Thoracic aorta (tissue), 2 donors: ENCODE measurements around the gene METTL23. TPM values are rescaled to one million over a fixed set of nuclear protein-coding genes. Genes with fewer than 3 reads are reported as not detected.
A peak's percentile ranks its signal among the peaks of the same experiment; 100 is the strongest.

Experiments
- ATAC-seq: fragments of 150-250 bp; one replicate; pipeline ENCODE4 v1.8.0; 2017; ENCODE audit warnings: low read depth; ENCODE audit not compliant: insufficient number of reproducible peaks, low FRiP score
- DNase-seq: peaks from one replicate; pipeline ENCODE4 v3.0.0-alpha.2; 2020; ENCODE audit warnings: low spot score
- H3K27ac ChIP-seq, 2 donors: fragments of 200-600 bp; sonication (generic); 1 replicate in 1 of 2; 2 replicates in 1 of 2; pipeline ENCODE4 v1.5.1; 2016; ENCODE audit warnings: mild to moderate bottlenecking in 2 of 2, moderate library complexity in 2 of 2
- H3K27me3 ChIP-seq: fragments of 200-600 bp; sonication (generic); replicated peaks from 2 replicates; pipeline ENCODE4 v1.6.0; 2016; ENCODE audit warnings: mild to moderate bottlenecking; ENCODE audit not compliant: insufficient read depth
- H3K36me3 ChIP-seq: fragments of 200-600 bp; sonication (generic); one replicate; pipeline ENCODE4 v1.5.1; 2016
- H3K4me1 ChIP-seq, 2 donors: fragments of 200-600 bp; sonication (generic); 1 replicate in 1 of 2; 2 replicates in 1 of 2; pipeline versions ENCODE4 v1.5.1 to v1.6.0; 2016; ENCODE audit warnings: low read depth in 2 of 2, mild to moderate bottlenecking in 1 of 2; ENCODE audit not compliant: control insufficient read depth in 1 of 2
- H3K4me3 ChIP-seq: fragments of 200-600 bp; sonication (generic); 2 replicates; pipeline ENCODE4 v1.5.1; 2016; ENCODE audit warnings: mild to moderate bottlenecking
- H3K9me3 ChIP-seq: fragments of 200-600 bp; sonication (generic); 2 replicates; pipeline ENCODE4 v1.5.1; 2016
- total RNA-seq, 2 donors: library from RNA; depleted of rRNA; stranded (reverse); fragments of >200 nt; gene quantifications; one replicate each; pipeline versions ENCODE4 v1.1.0 to v1.2.3, GENCODE V29; 2016
- TF ChIP-seq, protein P1 (sequence below): fragments of 200-600 bp; sonication (generic); IDR thresholded peaks from one replicate; pipeline ENCODE4 v1.5.1; 2019; ENCODE audit warnings: antibody characterized with exemption

The METTL23 gene
- total RNA-seq, 2 donors from 2014 or later = 12.1 to 42.5 TPM

GRCh38 chr17:76688165-76688622, 38.4 kb upstream of the METTL23 start:
- peak overlapping the region; percentile 93 to 95 for H3K27ac ChIP-seq
- peaks cover 22% of the 10 kb centered on the region for H3K36me3 ChIP-seq
- no peak for DNase-seq
- peak; percentile 10 for ATAC-seq
- H3K27me3 ChIP-seq = no peaks in the 10 kb centered on the region
- H3K4me3 ChIP-seq = peak overlapping the region; percentile 56
- peaks cover 28 to 54% of the 10 kb centered on the region in 2 donors for H3K4me1 ChIP-seq
- H3K9me3 ChIP-seq = no peaks in the 10 kb centered on the region
- TF ChIP-seq, protein P1, sequence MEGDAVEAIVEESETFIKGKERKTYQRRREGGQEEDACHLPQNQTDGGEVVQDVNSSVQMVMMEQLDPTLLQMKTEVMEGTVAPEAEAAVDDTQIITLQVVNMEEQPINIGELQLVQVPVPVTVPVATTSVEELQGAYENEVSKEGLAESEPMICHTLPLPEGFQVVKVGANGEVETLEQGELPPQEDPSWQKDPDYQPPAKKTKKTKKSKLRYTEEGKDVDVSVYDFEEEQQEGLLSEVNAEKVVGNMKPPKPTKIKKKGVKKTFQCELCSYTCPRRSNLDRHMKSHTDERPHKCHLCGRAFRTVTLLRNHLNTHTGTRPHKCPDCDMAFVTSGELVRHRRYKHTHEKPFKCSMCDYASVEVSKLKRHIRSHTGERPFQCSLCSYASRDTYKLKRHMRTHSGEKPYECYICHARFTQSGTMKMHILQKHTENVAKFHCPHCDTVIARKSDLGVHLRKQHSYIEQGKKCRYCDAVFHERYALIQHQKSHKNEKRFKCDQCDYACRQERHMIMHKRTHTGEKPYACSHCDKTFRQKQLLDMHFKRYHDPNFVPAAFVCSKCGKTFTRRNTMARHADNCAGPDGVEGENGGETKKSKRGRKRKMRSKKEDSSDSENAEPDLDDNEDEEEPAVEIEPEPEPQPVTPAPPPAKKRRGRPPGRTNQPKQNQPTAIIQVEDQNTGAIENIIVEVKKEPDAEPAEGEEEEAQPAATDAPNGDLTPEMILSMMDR = no peak

DNA sequence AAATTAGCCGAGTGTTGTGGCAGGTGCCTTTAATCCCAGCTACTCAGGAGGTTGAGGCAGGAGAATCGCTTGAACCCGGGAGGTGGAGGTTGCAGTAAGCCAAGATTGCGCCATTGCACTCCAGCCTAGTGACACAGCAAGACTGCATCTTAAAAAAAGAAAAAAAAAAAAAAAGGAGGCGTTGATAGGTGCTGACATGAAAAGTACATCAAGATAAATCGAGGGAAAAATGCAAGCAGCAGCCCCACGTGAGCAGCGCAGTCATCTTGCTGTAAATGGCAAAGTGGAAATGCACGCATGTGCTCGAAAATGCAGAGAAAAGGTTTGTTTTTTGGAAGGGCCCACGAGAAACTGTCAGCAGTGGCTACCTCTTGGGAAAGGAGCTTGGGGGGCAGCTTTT, 36.8 kb upstream of the METTL23 start:
- Histone ChIP-seq H3K27me3 (no peaks in the 10 kb centered on the region), H3K36me3 (peaks cover 12% of the 10 kb centered on the region), H3K27ac (no peak overlapping the region), H3K4me1 (peaks cover 33 to 69% of the 10 kb centered on the region in 2 donors), H3K9me3 (no peaks in the 10 kb centered on the region), H3K4me3 (no peak overlapping the region)
- DNase-seq (no peak), ATAC-seq (no peak)
- TF ChIP-seq, protein P1 = no peak

DNA sequence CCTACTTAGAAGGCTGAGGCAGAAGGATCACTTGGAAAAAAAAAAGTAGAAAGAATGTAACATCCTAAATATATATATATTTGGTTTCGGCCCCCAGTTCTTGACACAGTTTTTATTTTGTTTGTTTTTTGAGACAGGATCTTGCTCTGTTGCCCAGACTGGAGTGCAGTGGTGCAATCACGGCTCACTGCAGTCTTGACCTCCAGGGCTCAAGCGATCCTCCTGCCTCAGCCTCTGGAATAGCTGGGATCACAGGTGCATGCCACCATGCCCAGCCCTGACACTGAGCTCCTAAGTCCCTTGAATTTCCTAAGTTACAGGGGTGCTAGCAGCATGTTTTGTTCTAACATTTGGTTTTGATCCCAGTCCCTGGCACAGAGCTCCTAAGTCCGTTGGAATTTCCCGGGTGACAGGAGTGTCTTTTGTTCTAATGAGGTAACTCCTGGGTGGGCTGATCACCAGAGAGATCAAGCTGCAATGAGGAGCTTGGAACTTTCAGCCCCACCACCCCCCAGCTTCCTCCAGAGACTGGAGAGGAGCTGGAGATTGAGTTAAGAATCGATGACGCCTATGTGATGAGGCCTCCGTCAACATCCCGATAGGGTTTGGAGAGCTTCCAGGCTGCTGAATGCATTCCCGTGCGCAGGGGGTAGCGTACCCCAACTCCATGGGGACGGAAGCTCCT, 35.9 kb upstream of the METTL23 start:
- TF ChIP-seq, protein P1 = no peak
- ATAC-seq (no peak), DNase-seq (no peak)
- peaks cover 34 to 78% of the 10 kb centered on the region in 2 donors for H3K4me1 ChIP-seq
- no peak overlapping the region for H3K4me3 ChIP-seq
- H3K27ac ChIP-seq = no peak overlapping the region
- H3K36me3 ChIP-seq = peaks cover 3% of the 10 kb centered on the region
- no peaks in the 10 kb centered on the region for H3K9me3 ChIP-seq
- H3K27me3 ChIP-seq = no peaks in the 10 kb centered on the region

DNA sequence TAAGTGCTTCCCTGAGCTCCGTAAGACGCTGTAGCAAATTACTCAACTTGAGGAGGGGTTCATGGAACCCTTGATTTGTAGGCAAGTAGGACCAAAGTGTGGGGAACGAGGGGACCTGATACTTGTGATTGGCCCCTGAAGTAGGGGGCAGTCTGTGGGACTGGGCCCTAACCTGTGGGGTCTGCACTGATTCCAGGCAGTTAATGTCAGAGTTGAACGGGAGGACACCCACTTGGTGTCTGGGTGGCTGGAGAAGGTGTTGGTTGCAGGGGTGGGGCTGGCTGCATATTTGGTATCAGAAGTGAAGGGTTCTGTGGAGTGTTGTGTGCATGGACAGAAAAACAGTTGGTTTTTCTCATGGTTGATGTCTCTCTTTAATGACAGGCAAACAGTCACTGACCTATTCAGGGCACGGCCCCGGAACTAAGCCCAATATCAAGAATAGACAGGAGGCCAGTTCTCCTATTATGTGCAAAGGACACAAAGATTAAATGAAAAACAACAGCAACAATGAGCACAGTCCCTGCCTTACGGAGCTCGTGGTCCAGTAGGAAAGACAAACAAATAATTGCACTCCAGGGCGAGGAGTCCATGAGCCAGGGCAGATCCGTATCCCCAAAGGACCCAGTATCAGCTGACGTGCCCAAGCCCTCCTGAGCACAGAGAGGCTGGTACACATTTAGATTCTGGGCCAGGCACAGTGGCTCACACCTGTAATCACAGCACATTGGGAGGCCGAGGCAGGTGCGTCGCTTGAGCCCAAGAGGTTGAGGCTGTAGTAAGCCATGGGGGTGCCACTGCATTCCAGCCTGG, 35.1 kb upstream of the METTL23 start:
- Histone ChIP-seq H3K4me1 (peaks cover 33 to 84% of the 10 kb centered on the region in 2 donors), H3K4me3 (no peak overlapping the region), H3K27me3 (no peaks in the 10 kb centered on the region), H3K27ac (peak overlapping the region in 1 of 2 donors; percentile 9), H3K36me3 (no peaks in the 10 kb centered on the region), H3K9me3 (no peaks in the 10 kb centered on the region)
- TF ChIP-seq, protein P1 = no peak
- DNase-seq (no peak), ATAC-seq (no peak)
